ENCODE data around the gene DCTN5. TPM values are rescaled to one million over a fixed set of nuclear protein-coding genes. Genes with fewer than 3 reads are reported as not detected.

Gene DCTN5
- total and polyA plus RNA-seq, 4 donors: 9.0 to 44.7 (median 29.1) TPM

DNA sequence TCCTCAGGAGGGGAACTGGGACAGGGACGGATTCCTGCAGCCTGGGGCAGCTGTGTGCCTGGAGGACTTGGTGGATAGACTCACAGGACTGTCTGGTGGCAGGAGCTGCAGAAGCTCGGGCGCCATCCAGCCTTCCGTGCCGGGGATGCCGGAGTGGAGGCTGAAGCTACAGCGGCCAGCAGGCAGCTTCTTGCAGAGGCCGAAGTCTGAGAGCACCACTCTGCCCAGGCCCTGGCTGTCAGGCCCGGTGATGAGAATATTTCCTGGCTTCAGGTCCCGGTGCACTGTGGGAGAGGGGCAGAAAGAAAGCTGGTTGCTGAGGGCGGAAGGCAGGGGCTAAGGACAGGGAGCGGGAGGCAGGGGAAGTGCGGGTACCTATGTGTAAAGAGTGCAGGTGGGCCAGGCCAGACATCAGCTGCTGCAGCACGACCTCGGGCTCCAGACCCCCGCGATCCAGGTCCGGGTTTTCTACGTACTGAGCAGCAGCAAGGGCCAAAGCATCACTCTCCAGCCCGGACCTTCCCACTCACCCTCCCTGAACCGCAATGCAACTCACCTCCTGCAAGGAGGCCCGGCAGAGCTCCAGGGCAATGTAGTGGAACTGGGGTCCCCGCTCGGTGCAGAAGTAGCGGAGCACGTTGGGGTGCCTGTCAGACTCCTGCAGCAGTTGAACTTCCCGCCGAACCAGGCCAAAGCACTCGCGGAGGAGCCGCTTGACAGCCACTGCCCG is 53.5 kb downstream of the DCTN5 start:
- Histone ChIP-seq H3K27ac (ENCODE audit: low read depth in 1 of 2, low read length in 2 of 2) (no peak overlapping the region), H3K36me3 (ENCODE audit: control insufficient read depth in 1 of 2, insufficient read depth in 2 of 2, low read length in 1 of 2) (peaks cover 0 to 3% of the 10 kb centered on the region in 2 donors), H3K4me3 (ENCODE audit: low read length in 2 of 2) (no peak overlapping the region), H3K9me3 (ENCODE audit: control insufficient read depth, low read length) (no peaks in the 10 kb centered on the region), H3K4me1 (ENCODE audit: control insufficient read depth in 1 of 2, insufficient read depth in 2 of 2, low read length in 2 of 2) (no peaks in the 10 kb centered on the region), H3K27me3 (ENCODE audit: control insufficient read depth in 1 of 2, insufficient read depth in 2 of 2, low read length in 1 of 2) (no peaks in the 10 kb centered on the region)
- ATAC-seq (ENCODE audit: low FRiP score) (peak; percentile 54), DNase-seq (no peak)
- intact Hi-C loops (cut with DNase I): no loop called here
- 8 to 10% methylated on average over 32 of the region's 32 CpGs for WGBS, 2 donors

GRCh38 chr16:23695756-23696155 is 54.5 kb downstream of the DCTN5 start:
- no peak overlapping the region for H3K27ac ChIP-seq (ENCODE audit: low read depth in 1 of 2, low read length in 2 of 2)

DNA sequence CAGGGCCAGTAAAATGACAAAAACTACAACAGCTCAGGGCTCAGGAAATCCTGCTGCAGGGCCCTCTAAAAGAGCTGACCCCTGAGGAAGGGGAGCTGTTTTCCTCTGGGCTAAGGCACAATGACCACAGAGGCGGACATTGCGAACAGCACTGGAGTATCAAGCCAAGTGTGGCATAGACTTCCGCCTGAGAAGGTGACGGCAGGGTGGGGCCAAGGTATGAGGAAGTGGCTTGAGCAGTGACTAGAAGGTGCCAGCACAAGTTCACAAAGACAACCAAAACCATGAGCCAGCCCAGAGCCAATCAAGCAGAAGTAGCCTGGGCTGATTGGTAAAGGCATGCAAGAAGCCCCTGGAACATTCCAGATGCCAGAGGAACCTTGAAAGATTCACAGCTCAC is 57.8 kb downstream of the DCTN5 start:
- Histone ChIP-seq H3K27me3 (ENCODE audit: control insufficient read depth in 1 of 2, insufficient read depth in 2 of 2, low read length in 1 of 2) (no peaks in the 10 kb centered on the region), H3K36me3 (ENCODE audit: control insufficient read depth in 1 of 2, insufficient read depth in 2 of 2, low read length in 1 of 2) (no peaks in the 10 kb centered on the region), H3K4me3 (ENCODE audit: low read length in 2 of 2) (no peak overlapping the region), H3K27ac (ENCODE audit: low read depth in 1 of 2, low read length in 2 of 2) (no peak overlapping the region), H3K9me3 (ENCODE audit: control insufficient read depth, low read length) (no peaks in the 10 kb centered on the region), H3K4me1 (ENCODE audit: control insufficient read depth in 1 of 2, insufficient read depth in 2 of 2, low read length in 2 of 2) (no peaks in the 10 kb centered on the region)
- intact Hi-C loops (cut with DNase I): no loop called here
- ATAC-seq (ENCODE audit: low FRiP score): no peak
- 89 to 93% methylated on average over 4 of the region's 4 CpGs for WGBS, 2 donors
- DNase-seq: no peak

More at GRCh38 chr16:23695756-23696155, 54.5 kb downstream of the DCTN5 start:
- Histone ChIP-seq H3K9me3 (ENCODE audit: control insufficient read depth, low read length) (no peaks in the 10 kb centered on the region), H3K4me3 (ENCODE audit: low read length in 2 of 2) (no peak overlapping the region), H3K36me3 (ENCODE audit: control insufficient read depth in 1 of 2, insufficient read depth in 2 of 2, low read length in 1 of 2) (no peaks in the 10 kb centered on the region), H3K4me1 (ENCODE audit: control insufficient read depth in 1 of 2, insufficient read depth in 2 of 2, low read length in 2 of 2) (no peaks in the 10 kb centered on the region), H3K27me3 (ENCODE audit: control insufficient read depth in 1 of 2, insufficient read depth in 2 of 2, low read length in 1 of 2) (no peaks in the 10 kb centered on the region)
- 89 to 90% methylated on average over 11 of the region's 11 CpGs for WGBS, 2 donors
- intact Hi-C loops (cut with DNase I): no loop called here
- ATAC-seq (ENCODE audit: low FRiP score) (no peak), DNase-seq (no peak)

DNA sequence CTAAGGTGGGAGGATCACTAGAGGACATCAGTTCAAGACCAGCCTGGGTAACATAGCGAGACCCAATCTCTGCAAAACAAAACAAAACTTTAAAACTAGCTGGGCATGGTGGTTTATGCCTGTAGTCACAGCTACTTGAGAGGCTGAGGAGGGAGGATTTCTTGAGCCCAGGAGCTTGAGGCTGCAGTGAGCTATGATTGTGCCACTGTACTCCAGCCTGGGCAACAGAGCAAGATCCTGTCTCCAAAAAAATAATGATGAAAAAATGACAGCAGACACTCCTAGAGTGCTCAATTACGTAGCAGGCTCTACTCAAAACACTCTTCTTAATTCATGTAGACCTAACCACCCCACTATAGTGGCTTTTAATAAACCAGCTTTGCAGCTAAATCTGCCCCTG is 58.8 kb downstream of the DCTN5 start:
- 66 to 75% methylated on average over 2 of the region's 2 CpGs for WGBS, 2 donors
- intact Hi-C loops (cut with DNase I): no loop called here
- no peaks in the 10 kb centered on the region for H3K27me3 ChIP-seq (ENCODE audit: control insufficient read depth in 1 of 2, insufficient read depth in 2 of 2, low read length in 1 of 2)
- no peak for DNase-seq
- H3K4me1 ChIP-seq (ENCODE audit: control insufficient read depth in 1 of 2, insufficient read depth in 2 of 2, low read length in 2 of 2): no peaks in the 10 kb centered on the region
- H3K36me3 ChIP-seq (ENCODE audit: control insufficient read depth in 1 of 2, insufficient read depth in 2 of 2, low read length in 1 of 2): no peaks in the 10 kb centered on the region
- no peak overlapping the region for H3K27ac ChIP-seq (ENCODE audit: low read depth in 1 of 2, low read length in 2 of 2)
- no peak for ATAC-seq (ENCODE audit: low FRiP score)
- no peaks in the 10 kb centered on the region for H3K9me3 ChIP-seq (ENCODE audit: control insufficient read depth, low read length)
- no peak overlapping the region for H3K4me3 ChIP-seq (ENCODE audit: low read length in 2 of 2)

DNA sequence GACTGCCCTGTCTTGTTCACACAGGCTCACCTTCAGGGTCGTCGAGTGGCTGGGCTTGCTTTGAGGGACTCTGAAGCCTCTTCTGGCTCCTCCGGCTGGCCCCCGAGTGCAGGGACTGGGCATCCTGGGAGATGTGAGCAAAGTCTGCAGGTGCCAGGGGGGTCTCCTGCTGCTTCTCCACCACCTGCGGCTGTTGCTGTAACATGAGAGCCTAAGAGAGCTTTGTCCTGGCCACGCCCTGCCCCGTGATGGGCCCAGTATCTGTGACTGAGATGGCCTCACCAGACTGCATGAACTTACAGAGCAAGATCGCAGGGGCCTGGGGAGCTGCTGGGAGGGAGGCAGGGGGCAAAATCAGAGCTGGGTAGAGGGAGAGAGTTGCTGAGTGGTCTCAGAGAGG is 59.2 kb downstream of the DCTN5 start:
- Histone ChIP-seq H3K36me3 (ENCODE audit: control insufficient read depth in 1 of 2, insufficient read depth in 2 of 2, low read length in 1 of 2) (no peaks in the 10 kb centered on the region), H3K4me3 (ENCODE audit: low read length in 2 of 2) (no peak overlapping the region), H3K27ac (ENCODE audit: low read depth in 1 of 2, low read length in 2 of 2) (no peak overlapping the region), H3K27me3 (ENCODE audit: control insufficient read depth in 1 of 2, insufficient read depth in 2 of 2, low read length in 1 of 2) (no peaks in the 10 kb centered on the region), H3K9me3 (ENCODE audit: control insufficient read depth, low read length) (no peaks in the 10 kb centered on the region), H3K4me1 (ENCODE audit: control insufficient read depth in 1 of 2, insufficient read depth in 2 of 2, low read length in 2 of 2) (no peaks in the 10 kb centered on the region)
- peak in 1 of 2 donors; percentile 66 for DNase-seq
- intact Hi-C loops (cut with DNase I): no loop called here
- 17 to 20% methylated on average over 8 of the region's 8 CpGs for WGBS, 2 donors
- ATAC-seq (ENCODE audit: low FRiP score): no peak

- 63 to 64% methylated on average over 8 of the region's 8 CpGs for WGBS, 2 donors
- H3K4me3 ChIP-seq (ENCODE audit: low read length in 2 of 2): no peak overlapping the region
- H3K4me1 ChIP-seq (ENCODE audit: control insufficient read depth in 1 of 2, insufficient read depth in 2 of 2, low read length in 2 of 2): no peaks in the 10 kb centered on the region
- no peak overlapping the region for H3K27ac ChIP-seq (ENCODE audit: low read depth in 1 of 2, low read length in 2 of 2)
- intact Hi-C loops (cut with DNase I): no loop called here
- no peaks in the 10 kb centered on the region for H3K27me3 ChIP-seq (ENCODE audit: control insufficient read depth in 1 of 2, insufficient read depth in 2 of 2, low read length in 1 of 2)
- H3K9me3 ChIP-seq (ENCODE audit: control insufficient read depth, low read length): no peaks in the 10 kb centered on the region
- no peaks in the 10 kb centered on the region for H3K36me3 ChIP-seq (ENCODE audit: control insufficient read depth in 1 of 2, insufficient read depth in 2 of 2, low read length in 1 of 2)
- DNase-seq: peak in 1 of 2 donors; percentile 3
- ATAC-seq (ENCODE audit: low FRiP score): no peak
Observed at GRCh38 chr16:23701045-23701444, 59.8 kb downstream of the DCTN5 start.

DNA sequence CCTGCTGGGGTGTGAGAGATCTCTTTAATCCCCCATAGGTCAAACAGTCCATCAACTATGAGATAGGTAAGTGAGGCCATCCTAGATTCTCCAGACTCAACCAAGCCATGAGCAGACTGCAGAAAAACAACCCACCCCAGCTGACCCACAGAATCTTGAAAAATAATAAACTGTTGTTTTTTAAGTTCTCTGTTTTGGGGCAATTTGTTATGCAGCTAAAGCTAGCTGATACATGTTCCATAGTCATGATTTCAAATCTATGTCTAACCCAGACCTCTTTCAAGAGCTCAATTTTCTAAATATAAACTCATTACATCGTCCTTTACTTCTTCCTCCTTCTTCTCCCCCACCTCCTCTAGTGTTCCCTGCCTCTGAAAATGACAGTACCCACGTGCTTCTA is 61.7 kb downstream of the DCTN5 start:
- Histone ChIP-seq H3K9me3 (ENCODE audit: control insufficient read depth, low read length) (no peaks in the 10 kb centered on the region), H3K4me1 (ENCODE audit: control insufficient read depth in 1 of 2, insufficient read depth in 2 of 2, low read length in 2 of 2) (no peaks in the 10 kb centered on the region), H3K27ac (ENCODE audit: low read depth in 1 of 2, low read length in 2 of 2) (no peak overlapping the region), H3K36me3 (ENCODE audit: control insufficient read depth in 1 of 2, insufficient read depth in 2 of 2, low read length in 1 of 2) (no peaks in the 10 kb centered on the region), H3K27me3 (ENCODE audit: control insufficient read depth in 1 of 2, insufficient read depth in 2 of 2, low read length in 1 of 2) (no peaks in the 10 kb centered on the region), H3K4me3 (ENCODE audit: low read length in 2 of 2) (no peak overlapping the region)
- intact Hi-C loops (cut with DNase I): no loop called here
- no peak for ATAC-seq (ENCODE audit: low FRiP score)
- 56 to 58% methylated on average over 2 of the region's 2 CpGs for WGBS, 2 donors
- no peak for DNase-seq

DNA sequence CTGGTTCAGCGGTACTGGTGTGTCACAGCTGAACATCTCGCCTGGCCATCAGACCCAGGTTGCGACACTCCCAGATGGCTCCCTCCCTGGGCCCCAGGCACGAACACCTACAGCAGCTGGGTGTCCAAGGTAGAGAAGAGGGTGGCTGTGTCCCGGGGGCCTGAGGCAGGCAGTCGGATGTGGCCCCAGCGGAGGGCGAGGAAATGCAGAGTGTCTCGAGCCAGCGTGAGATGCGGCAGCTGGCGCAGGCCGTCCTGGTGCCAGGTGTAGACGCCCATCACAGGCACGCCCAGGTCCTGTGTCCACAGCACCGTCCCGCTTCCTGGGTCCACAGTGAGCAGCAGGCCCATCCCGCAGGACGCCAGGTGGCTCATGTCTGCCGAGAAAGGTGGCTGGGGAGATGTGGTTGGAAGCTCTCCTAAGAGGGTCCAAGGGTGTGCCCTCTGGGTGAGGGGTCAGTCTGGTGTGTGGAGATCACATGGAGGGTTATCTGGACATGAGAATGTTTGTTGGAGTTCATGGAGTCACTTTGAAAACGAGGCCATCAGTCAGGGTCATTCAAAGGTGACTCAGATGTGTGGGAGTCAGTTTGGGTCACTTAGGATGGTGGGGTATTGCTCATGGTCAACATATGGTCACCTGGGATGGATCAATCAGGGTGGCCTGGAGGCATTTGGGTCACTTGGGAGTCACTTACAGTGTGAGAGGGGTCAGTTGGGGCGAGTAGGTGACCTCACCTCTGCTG is 63.7 kb downstream of the DCTN5 start:
- 85 to 89% methylated on average over 22 of the region's 22 CpGs for WGBS, 2 donors
- no peak overlapping the region for H3K4me3 ChIP-seq (ENCODE audit: low read length in 2 of 2)
- no peak overlapping the region for H3K27ac ChIP-seq (ENCODE audit: low read depth in 1 of 2, low read length in 2 of 2)
- H3K36me3 ChIP-seq (ENCODE audit: control insufficient read depth in 1 of 2, insufficient read depth in 2 of 2, low read length in 1 of 2): no peaks in the 10 kb centered on the region
- DNase-seq: peak in 1 of 2 donors; percentile 66
- intact Hi-C loops (cut with DNase I): no loop called here
- no peaks in the 10 kb centered on the region for H3K4me1 ChIP-seq (ENCODE audit: control insufficient read depth in 1 of 2, insufficient read depth in 2 of 2, low read length in 2 of 2)
- no peaks in the 10 kb centered on the region for H3K27me3 ChIP-seq (ENCODE audit: control insufficient read depth in 1 of 2, insufficient read depth in 2 of 2, low read length in 1 of 2)
- ATAC-seq (ENCODE audit: low FRiP score): no peak
- peaks cover 4% of the 10 kb centered on the region for H3K9me3 ChIP-seq (ENCODE audit: control insufficient read depth, low read length)

DNA sequence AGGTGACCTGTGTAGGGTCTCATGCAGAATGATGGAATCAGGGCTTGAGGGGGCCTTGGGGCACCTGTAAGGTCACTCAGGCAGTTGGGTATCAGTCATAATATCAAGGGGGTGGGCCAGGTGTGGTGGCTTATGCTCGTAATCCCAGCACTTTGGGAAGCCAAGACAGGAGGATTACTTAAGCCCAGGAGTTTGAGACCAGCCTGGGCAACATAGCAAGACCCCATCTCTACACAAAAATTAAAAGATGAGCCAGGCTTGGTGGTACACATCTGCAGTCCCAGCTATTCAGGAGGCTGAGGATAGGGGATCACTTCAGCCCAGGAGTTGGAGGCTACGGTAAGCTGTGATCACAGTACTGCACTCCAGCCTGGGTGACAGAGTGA is 64.2 kb downstream of the DCTN5 start:
- WGBS, 2 donors: 79 to 87% methylated on average over 2 of the region's 2 CpGs
- no peaks in the 10 kb centered on the region for H3K4me1 ChIP-seq (ENCODE audit: control insufficient read depth in 1 of 2, insufficient read depth in 2 of 2, low read length in 2 of 2)
- H3K36me3 ChIP-seq (ENCODE audit: control insufficient read depth in 1 of 2, insufficient read depth in 2 of 2, low read length in 1 of 2): no peaks in the 10 kb centered on the region
- peaks cover 5% of the 10 kb centered on the region for H3K9me3 ChIP-seq (ENCODE audit: control insufficient read depth, low read length)
- H3K4me3 ChIP-seq (ENCODE audit: low read length in 2 of 2): no peak overlapping the region
- intact Hi-C loops (cut with DNase I): no loop called here
- no peak overlapping the region for H3K27ac ChIP-seq (ENCODE audit: low read depth in 1 of 2, low read length in 2 of 2)
- H3K27me3 ChIP-seq (ENCODE audit: control insufficient read depth in 1 of 2, insufficient read depth in 2 of 2, low read length in 1 of 2): no peaks in the 10 kb centered on the region
- ATAC-seq (ENCODE audit: low FRiP score) (peak; percentile 30), DNase-seq (peak in 1 of 2 donors; percentile 30)
